ENCODE results near the gene POLA1.
A peak's percentile ranks its signal among the peaks of the same experiment; 100 is the strongest.

POLA1 gene

GRCh38 chrX:24728530-24728929 is 34.8 kb downstream of the POLA1 start:
- in situ Hi-C loops (cut with MboI; ENCODE audit: low sequenced_read_pairs) = no loop called here

GRCh38 chrX:24732766-24733500 is 39.2 kb downstream of the POLA1 start:
- Histone ChIP-seq H3K9me3 (no peaks in the 10 kb centered on the region), H3K36me3 (replicated peaks) (peaks cover 79% of the 10 kb centered on the region), H3K27me3 (ENCODE audit: low read depth) (no peaks in the 10 kb centered on the region), H3K4me1 (no peaks in the 10 kb centered on the region), H3K4me3 (no peak overlapping the region)
- no peak for DNase-seq (ENCODE audit: low spot score in 2 of 2)
- in situ Hi-C loops (cut with MboI; ENCODE audit: low sequenced_read_pairs) = no loop called here

More at GRCh38 chrX:24728530-24728929, 34.8 kb downstream of the POLA1 start:
- Histone ChIP-seq H3K9me3 (no peaks in the 10 kb centered on the region), H3K27me3 (ENCODE audit: low read depth) (no peaks in the 10 kb centered on the region), H3K36me3 (replicated peaks) (peaks cover 82% of the 10 kb centered on the region), H3K4me1 (peaks cover 5% of the 10 kb centered on the region), H3K4me3 (no peak overlapping the region)
- no peak for DNase-seq (ENCODE audit: low spot score in 2 of 2)

- Histone ChIP-seq H3K36me3 (replicated peaks) (peaks cover 75% of the 10 kb centered on the region), H3K27me3 (ENCODE audit: low read depth) (no peaks in the 10 kb centered on the region), H3K4me3 (no peak overlapping the region), H3K9me3 (no peaks in the 10 kb centered on the region), H3K4me1 (no peaks in the 10 kb centered on the region)
- in situ Hi-C loops (cut with MboI; ENCODE audit: low sequenced_read_pairs) = no loop called here
- no peak for DNase-seq (ENCODE audit: low spot score in 2 of 2)
Measured at GRCh38 chrX:24741330-24741729, 47.6 kb downstream of the POLA1 start.

GRCh38 chrX:24748196-24748595 is 54.5 kb downstream of the POLA1 start:
- in situ Hi-C loops (cut with MboI; ENCODE audit: low sequenced_read_pairs) = no loop called here
- Histone ChIP-seq H3K27me3 (ENCODE audit: low read depth) (no peaks in the 10 kb centered on the region), H3K4me3 (no peak overlapping the region), H3K9me3 (no peaks in the 10 kb centered on the region), H3K36me3 (replicated peaks) (peaks cover 52% of the 10 kb centered on the region), H3K4me1 (no peaks in the 10 kb centered on the region)
- DNase-seq (ENCODE audit: low spot score in 2 of 2) = no peak

GRCh38 chrX:24759786-24760185 is 66.1 kb downstream of the POLA1 start:
- Histone ChIP-seq H3K4me1 (peaks cover 10% of the 10 kb centered on the region), H3K36me3 (replicated peaks) (peaks cover 46% of the 10 kb centered on the region), H3K9me3 (no peaks in the 10 kb centered on the region), H3K4me3 (no peak overlapping the region), H3K27me3 (ENCODE audit: low read depth) (no peaks in the 10 kb centered on the region)
- in situ Hi-C loops (cut with MboI; ENCODE audit: low sequenced_read_pairs) = no loop called here
- DNase-seq (ENCODE audit: low spot score in 2 of 2) = no peak

GRCh38 chrX:24760363-24761000 is 66.8 kb downstream of the POLA1 start:
- Histone ChIP-seq H3K4me1 (peaks cover 3% of the 10 kb centered on the region), H3K9me3 (no peaks in the 10 kb centered on the region), H3K27me3 (ENCODE audit: low read depth) (no peaks in the 10 kb centered on the region), H3K36me3 (replicated peaks) (peaks cover 46% of the 10 kb centered on the region), H3K4me3 (no peak overlapping the region)
- in situ Hi-C loops (cut with MboI; ENCODE audit: low sequenced_read_pairs) = no loop called here
- DNase-seq (ENCODE audit: low spot score in 2 of 2) = no peak

- in situ Hi-C loops (cut with MboI; ENCODE audit: low sequenced_read_pairs) = no loop called here
- peaks cover 49% of the 10 kb centered on the region for H3K36me3 ChIP-seq (replicated peaks)
- no peak overlapping the region for H3K4me3 ChIP-seq
- DNase-seq (ENCODE audit: low spot score in 2 of 2) = no peak
- H3K9me3 ChIP-seq = no peaks in the 10 kb centered on the region
- no peaks in the 10 kb centered on the region for H3K4me1 ChIP-seq
- no peaks in the 10 kb centered on the region for H3K27me3 ChIP-seq (ENCODE audit: low read depth)
Measured at GRCh38 chrX:24761306-24761705, 67.6 kb downstream of the POLA1 start.

GRCh38 chrX:24763989-24764388 is 70.3 kb downstream of the POLA1 start:
- Histone ChIP-seq H3K36me3 (replicated peaks) (peaks cover 50% of the 10 kb centered on the region), H3K27me3 (ENCODE audit: low read depth) (no peaks in the 10 kb centered on the region), H3K9me3 (no peaks in the 10 kb centered on the region), H3K4me1 (peaks cover 21% of the 10 kb centered on the region), H3K4me3 (no peak overlapping the region)
- in situ Hi-C loops (cut with MboI; ENCODE audit: low sequenced_read_pairs) = no loop called here
- no peak for DNase-seq (ENCODE audit: low spot score in 2 of 2)

GRCh38 chrX:24767557-24767956 is 73.8 kb downstream of the POLA1 start:
- Histone ChIP-seq H3K27me3 (ENCODE audit: low read depth) (no peaks in the 10 kb centered on the region), H3K36me3 (replicated peaks) (peaks cover 44% of the 10 kb centered on the region), H3K4me1 (peaks cover 29% of the 10 kb centered on the region), H3K9me3 (no peaks in the 10 kb centered on the region), H3K4me3 (no peak overlapping the region)
- DNase-seq (ENCODE audit: low spot score in 2 of 2) = no peak
- in situ Hi-C loops (cut with MboI; ENCODE audit: low sequenced_read_pairs) = no loop called here

GRCh38 chrX:24768556-24768955 is 74.8 kb downstream of the POLA1 start:
- in situ Hi-C loops (cut with MboI; ENCODE audit: low sequenced_read_pairs) = no loop called here
- Histone ChIP-seq H3K4me3 (no peak overlapping the region), H3K36me3 (replicated peaks) (peaks cover 41% of the 10 kb centered on the region), H3K9me3 (no peaks in the 10 kb centered on the region), H3K4me1 (peaks cover 29% of the 10 kb centered on the region), H3K27me3 (ENCODE audit: low read depth) (no peaks in the 10 kb centered on the region)
- peak; percentile 39 to 72 for DNase-seq (ENCODE audit: low spot score in 2 of 2)

GRCh38 chrX:24774650-24775049 is 80.9 kb downstream of the POLA1 start:
- Histone ChIP-seq H3K27me3 (ENCODE audit: low read depth) (no peaks in the 10 kb centered on the region), H3K4me3 (no peak overlapping the region), H3K36me3 (replicated peaks) (peaks cover 37% of the 10 kb centered on the region), H3K9me3 (no peaks in the 10 kb centered on the region), H3K4me1 (peaks cover 6% of the 10 kb centered on the region)
- in situ Hi-C loops (cut with MboI; ENCODE audit: low sequenced_read_pairs) = no loop called here
- DNase-seq (ENCODE audit: low spot score in 2 of 2) = peak in 1 of 2 experiments; percentile 38

GRCh38 chrX:24775891-24776290 is 82.2 kb downstream of the POLA1 start:
- H3K4me1 ChIP-seq = peaks cover 5% of the 10 kb centered on the region
- H3K36me3 ChIP-seq (replicated peaks) = peaks cover 30% of the 10 kb centered on the region
- H3K9me3 ChIP-seq = no peaks in the 10 kb centered on the region
- H3K4me3 ChIP-seq = no peak overlapping the region
- DNase-seq (ENCODE audit: low spot score in 2 of 2) = no peak
- no peaks in the 10 kb centered on the region for H3K27me3 ChIP-seq (ENCODE audit: low read depth)
- in situ Hi-C loops (cut with MboI; ENCODE audit: low sequenced_read_pairs) = no loop called here

- H3K36me3 ChIP-seq (replicated peaks) = peaks cover 33% of the 10 kb centered on the region
- H3K4me3 ChIP-seq = no peak overlapping the region
- no peaks in the 10 kb centered on the region for H3K9me3 ChIP-seq
- H3K4me1 ChIP-seq = peaks cover 8% of the 10 kb centered on the region
- in situ Hi-C loops (cut with MboI; ENCODE audit: low sequenced_read_pairs) = no loop called here
- H3K27me3 ChIP-seq (ENCODE audit: low read depth) = no peaks in the 10 kb centered on the region
- DNase-seq (ENCODE audit: low spot score in 2 of 2) = no peak
Measured at GRCh38 chrX:24777660-24778059, 83.9 kb downstream of the POLA1 start.

- no peaks in the 10 kb centered on the region for H3K9me3 ChIP-seq
- H3K4me3 ChIP-seq = no peak overlapping the region
- H3K27me3 ChIP-seq (ENCODE audit: low read depth) = no peaks in the 10 kb centered on the region
- in situ Hi-C loops (cut with MboI; ENCODE audit: low sequenced_read_pairs) = no loop called here
- DNase-seq (ENCODE audit: low spot score in 2 of 2) = no peak
- H3K4me1 ChIP-seq = peaks cover 4% of the 10 kb centered on the region
- H3K36me3 ChIP-seq (replicated peaks) = peaks cover 52% of the 10 kb centered on the region
Measured at GRCh38 chrX:24782011-24782410, 88.3 kb downstream of the POLA1 start.

Data from HAP-1 (cell line).